ENCODE measurements around the gene ZNF511. TPM values are rescaled to one million over a fixed set of nuclear protein-coding genes. Genes with fewer than 3 reads are reported as not detected.

The ZNF511 gene
- total RNA-seq, 1 experiment from 2014 or later, result 78.4 TPM

DNA sequence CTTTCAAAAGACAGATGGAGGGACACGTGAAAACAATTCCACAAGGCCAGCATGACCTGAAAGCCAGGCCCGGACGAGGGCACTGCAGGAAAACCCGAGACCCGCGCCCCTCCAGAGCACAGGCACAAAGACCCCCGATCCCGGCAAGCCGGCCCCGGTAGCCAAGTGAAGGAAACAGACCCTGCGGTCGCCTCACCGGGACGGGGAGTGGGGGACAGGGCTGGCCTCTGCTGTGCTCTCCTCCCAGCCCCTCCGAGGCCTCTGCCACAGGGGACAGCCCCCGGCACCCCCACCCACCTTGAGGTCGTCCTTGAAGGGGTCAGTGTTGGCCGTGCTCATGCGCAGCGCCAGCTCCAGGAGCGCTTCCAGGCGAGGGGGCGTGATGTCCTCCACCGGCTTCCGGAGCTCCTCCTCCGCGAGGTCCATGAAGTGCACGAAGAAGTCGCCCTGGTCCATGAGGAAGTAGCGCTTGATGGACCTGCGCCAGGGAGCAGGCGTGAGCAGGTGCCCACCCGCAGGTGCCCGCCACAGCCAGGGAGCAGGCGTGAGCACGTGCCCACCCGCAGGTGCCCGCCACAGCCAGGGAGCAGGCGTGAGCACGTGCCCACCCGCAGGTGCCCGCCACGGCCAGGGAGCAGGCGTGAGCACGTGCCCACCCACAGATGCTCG is 20.7 kb upstream of the ZNF511 start:
- no peaks in the 10 kb centered on the region for H3K9me3 ChIP-seq (ENCODE audit: low read length)
- no peak for DNase-seq
- ChIA-PET POLR2A (ENCODE audit: unreplicated experiment) (no interaction called here), CTCF (no interaction called here)
- H4K20me1 ChIP-seq (ENCODE audit: low read length), result no peaks in the 10 kb centered on the region
- no peak overlapping the region for H3K4me2 ChIP-seq (ENCODE audit: low read length)
- H3K9ac ChIP-seq (ENCODE audit: low read length), result no peak overlapping the region
- H3F3A ChIP-seq (ENCODE audit: low read length, unreplicated experiment), result no peaks in the 10 kb centered on the region
- TF ChIP-seq EZH2phosphoT487 (IDR thresholded peaks at IDR 0.05; ENCODE audit: borderline replicate concordance, low read length) (no peak), CTCF (conservative IDR thresholded peaks at IDR 0.05; ENCODE audit: low read depth, low read length) (no peak), EZH2 (IDR thresholded peaks at IDR 0.05; ENCODE audit: low read length, unreplicated experiment) (no peak)
- no peak overlapping the region for H2AFZ ChIP-seq (ENCODE audit: low read length)
- ATAC-seq, result no peak
- H3K4me1 ChIP-seq (ENCODE audit: insufficient read depth, low read length), result peaks cover 7% of the 10 kb centered on the region
- no peak overlapping the region for H3K27ac ChIP-seq (ENCODE audit: low read length)
- no peaks in the 10 kb centered on the region for H3K9me2 ChIP-seq (replicated peaks; ENCODE audit: low read length)
- BruUV-seq (replicated peaks), result no TSS peak
- H3K4me3 ChIP-seq (ENCODE audit: low read length), result no peak overlapping the region
- H3K36me3 ChIP-seq (ENCODE audit: low read depth, low read length), result peaks cover 25% of the 10 kb centered on the region; the same call in 1 of the 2 replicates
- intact Hi-C loops (cut with micrococcal nuclease), result no loop called here
- no peaks in the 10 kb centered on the region; the same call in 1 of the 2 replicates for H3K79me2 ChIP-seq (ENCODE audit: low read length)
- no peaks in the 10 kb centered on the region for H3K27me3 ChIP-seq (ENCODE audit: low read length)

- Histone ChIP-seq H4K20me1 (ENCODE audit: low read length) (no peaks in the 10 kb centered on the region), H3K27ac (ENCODE audit: low read length) (no peak overlapping the region), H3K36me3 (ENCODE audit: low read depth, low read length) (peaks cover 14% of the 10 kb centered on the region; the same call in 1 of the 2 replicates), H3K4me2 (ENCODE audit: low read length) (no peak overlapping the region), H3K27me3 (ENCODE audit: low read length) (no peaks in the 10 kb centered on the region), H2AFZ (ENCODE audit: low read length) (no peak overlapping the region), H3K79me2 (ENCODE audit: low read length) (no peaks in the 10 kb centered on the region; the same call in 1 of the 2 replicates), H3K9me3 (ENCODE audit: low read length) (no peaks in the 10 kb centered on the region), H3K4me3 (ENCODE audit: low read length) (no peak overlapping the region), H3K9ac (ENCODE audit: low read length) (no peak overlapping the region), H3K4me1 (ENCODE audit: insufficient read depth, low read length) (peaks cover 23% of the 10 kb centered on the region), H3F3A (ENCODE audit: low read length, unreplicated experiment) (no peaks in the 10 kb centered on the region), H3K9me2 (replicated peaks; ENCODE audit: low read length) (no peaks in the 10 kb centered on the region)
- DNase-seq, result no peak
- intact Hi-C loops (cut with micrococcal nuclease), result no loop called here
- TF ChIP-seq EZH2phosphoT487 (IDR thresholded peaks at IDR 0.05; ENCODE audit: borderline replicate concordance, low read length) (no peak), EZH2 (IDR thresholded peaks at IDR 0.05; ENCODE audit: low read length, unreplicated experiment) (no peak), CTCF (conservative IDR thresholded peaks at IDR 0.05; ENCODE audit: low read depth, low read length) (no peak)
- ChIA-PET CTCF (no interaction called here), POLR2A (ENCODE audit: unreplicated experiment) (no interaction called here)
- no TSS peak for BruUV-seq (replicated peaks)
- no peak for ATAC-seq
Measured at GRCh38 chr10:133289761-133290160, 19.0 kb upstream of the ZNF511 start.

Measured in PC-3 (cell line).